Adrenal gland (tissue), 12 donors: ENCODE measurements around the gene DLEC1. TPM values are rescaled to one million over a fixed set of nuclear protein-coding genes. Genes with fewer than 3 reads are reported as not detected.

ENCODE experiments used
- DNase-seq, 7 donors: peaks; one replicate each; pipeline ENCODE4 v3.0.0-alpha.2; 2019 to 2020
- H3K27ac ChIP-seq, 5 donors: fragments of 200-600 bp; sonication (generic) in 4 of 5; 1 replicate in 3 of 5; 2 replicates in 2 of 5; pipeline versions ENCODE4 v1.5.1 to v1.8.0; 2016 to 2020; ENCODE audit warnings: mild to moderate bottlenecking in 1 of 5
- H3K27me3 ChIP-seq: fragments of 200-600 bp; 2 replicates; pipeline ENCODE4 v1.8.0; 2021
- H3K36me3 ChIP-seq, 2 donors: fragments of 200-600 bp; replicated peaks in 1 of 2; 1 replicate in 1 of 2; 2 replicates in 1 of 2; pipeline versions ENCODE4 v1.5.1 to v1.8.0; 2018 to 2022
- H3K4me1 ChIP-seq, 2 donors: fragments of 200-600 bp; replicated peaks in 1 of 2; 1 replicate in 1 of 2; 2 replicates in 1 of 2; pipeline versions ENCODE4 v1.5.1 to v1.8.0; 2018 to 2021
- H3K4me3 ChIP-seq, 4 donors: fragments of 200-600 bp; sonication (generic) in 3 of 4; one replicate each; pipeline ENCODE4 v1.5.1; 2016 to 2018
- H3K9me3 ChIP-seq, 3 donors: fragments of 200-600 bp; sonication (generic) in 1 of 3; replicated peaks in 1 of 3; 1 replicate in 2 of 3; 2 replicates in 1 of 3; pipeline versions ENCODE4 v1.5.1 to v1.8.0; 2016 to 2021
- POLR2A ChIP-seq, 2 donors: fragments of 450-650 bp; IDR thresholded peaks; one replicate each; pipeline ENCODE4 v1.6.1; 2017; ENCODE audit warnings: antibody characterized with exemption in 2 of 2, mild to moderate bottlenecking in 2 of 2, moderate library complexity in 1 of 2
- WGBS, 4 donors: extraction: QIAGEN DNeasy Blood & Tissue Kit in 2 of 4; methylation state at CpG; one replicate each; pipeline versions ENCODE4 v1.1.5 to v1.1.7; 2013 to 2017; 5-methylcytosine and 5-hydroxymethylcytosine counted together
- intact Hi-C, 2 donors: fragments of 100-400 bp; cut with DNase I; formaldehyde crosslinking; loops; one replicate each; pipeline versions ENCODE4 v1.14.1 to v1.15.0; 2022 to 2023
- polyA plus RNA-seq, 3 donors: library from polyadenylated mRNA; stranded (reverse); fragments of 200-250 nt in 2 of 3; fragments of 350-450 nt in 1 of 3; fragmentation: Illumina TruSeq in 1 of 3; extraction: RNeasy Lipid Tissue Mini Kit (QIAGEN cat#74804) in 1 of 3; gene quantifications; one replicate each; pipeline ENCODE4 v1.2.3, GENCODE V29; 2013 to 2014
- total RNA-seq, 9 donors: library from RNA; depleted of rRNA in 4 of 9; stranded (reverse); fragments of >200 nt in 4 of 9; fragments of 120-200 nt in 1 of 9; fragmentation: NEBNext Ultra II Directional in 1 of 9; extraction: Animal tissue kit (Norgen Biotek cat#: 25700) in 1 of 9; gene quantifications; one replicate each; pipeline versions ENCODE4 v1.1.0 to v1.2.4, GENCODE V29; 2013 to 2023
- TF ChIP-seq, protein P1 (sequence below), 6 experiments: fragments of 450-650 bp in 4 of 6; fragments of 200-600 bp in 2 of 6; sonication (generic) in 1 of 6; IDR thresholded peaks; 1 replicate in 5 of 6; 2 replicates in 1 of 6; pipeline versions ENCODE4 v1.5.1 to v1.8.0; 2016 to 2021; ENCODE audit warnings: antibody characterized with exemption in 6 of 6, mild to moderate bottlenecking in 2 of 6, moderate library complexity in 1 of 6
- donor health status: healthy with polysubstance abuse.
- donor health status: Bipolar disorder and iron deficiency.
- donor health status: DM: yes; HTN: yes; CAD: no.
- donor health status: DM: no; HTN: no; CAD: no.
- donor health status: DM: no; HTN: no; CAD: no.
- donor health status: DM: yes; HTN: yes; CAD: no.

The DLEC1 gene
- total and polyA plus RNA-seq, 12 donors = 0.18 to 2.0 (median 1.1) TPM

DNA sequence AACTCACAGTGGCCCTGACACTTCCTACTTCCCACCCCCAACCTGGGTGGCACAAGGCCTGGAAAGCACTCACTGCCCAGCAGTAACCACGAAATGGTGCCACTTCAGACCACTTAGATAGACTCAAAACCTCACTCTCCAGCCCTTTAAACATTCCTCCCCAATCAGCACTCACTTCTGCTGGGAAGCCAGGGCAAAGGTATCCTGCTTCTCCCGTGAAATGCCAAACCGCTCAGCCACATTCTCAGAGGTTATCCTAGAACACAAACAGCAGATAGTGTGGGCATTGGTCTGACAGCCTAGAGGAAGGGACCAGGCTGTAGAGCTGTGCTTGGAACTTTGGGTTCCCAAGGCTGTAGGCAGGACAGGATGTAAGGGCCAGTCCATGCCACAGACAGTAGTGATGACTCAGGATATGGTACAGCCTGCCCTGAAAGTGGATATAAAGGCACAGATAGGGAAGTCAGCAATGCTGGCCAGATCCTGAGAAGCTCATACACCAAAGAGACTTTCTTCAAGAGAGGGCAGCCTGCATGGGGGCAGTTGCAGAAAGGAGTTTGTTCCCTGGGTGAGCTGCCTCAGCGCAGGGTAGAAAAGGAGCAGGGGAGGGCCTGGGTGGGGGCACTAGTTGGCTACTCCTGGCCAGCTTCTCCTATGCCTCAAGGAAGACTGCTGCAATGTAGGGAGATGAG is 88.7 kb downstream of the DLEC1 start:
- 91 to 100% (median 96%) methylated on average over 3 to 4 of the region's 4 CpGs for WGBS, 4 donors
- peak overlapping the region in 1 of 5 donors; percentile 23 for H3K27ac ChIP-seq
- intact Hi-C loops = loop anchor here in 1 of 2 donors (10.0 kb wide), 1 partner anchor 117 kb away; no protein-coding TSS in a partner anchor
- no peak overlapping the region for H3K4me3 ChIP-seq
- no peaks in the 10 kb centered on the region for H3K9me3 ChIP-seq
- H3K36me3 ChIP-seq = peaks cover 0 to 100% of the 10 kb centered on the region in 2 donors
- no peaks in the 10 kb centered on the region for H3K27me3 ChIP-seq
- peak in 1 of 7 donors; percentile 19 for DNase-seq
- no peak for TF ChIP-seq POLR2A (IDR thresholded peaks at IDR 0.05)
- TF ChIP-seq, protein P1, sequence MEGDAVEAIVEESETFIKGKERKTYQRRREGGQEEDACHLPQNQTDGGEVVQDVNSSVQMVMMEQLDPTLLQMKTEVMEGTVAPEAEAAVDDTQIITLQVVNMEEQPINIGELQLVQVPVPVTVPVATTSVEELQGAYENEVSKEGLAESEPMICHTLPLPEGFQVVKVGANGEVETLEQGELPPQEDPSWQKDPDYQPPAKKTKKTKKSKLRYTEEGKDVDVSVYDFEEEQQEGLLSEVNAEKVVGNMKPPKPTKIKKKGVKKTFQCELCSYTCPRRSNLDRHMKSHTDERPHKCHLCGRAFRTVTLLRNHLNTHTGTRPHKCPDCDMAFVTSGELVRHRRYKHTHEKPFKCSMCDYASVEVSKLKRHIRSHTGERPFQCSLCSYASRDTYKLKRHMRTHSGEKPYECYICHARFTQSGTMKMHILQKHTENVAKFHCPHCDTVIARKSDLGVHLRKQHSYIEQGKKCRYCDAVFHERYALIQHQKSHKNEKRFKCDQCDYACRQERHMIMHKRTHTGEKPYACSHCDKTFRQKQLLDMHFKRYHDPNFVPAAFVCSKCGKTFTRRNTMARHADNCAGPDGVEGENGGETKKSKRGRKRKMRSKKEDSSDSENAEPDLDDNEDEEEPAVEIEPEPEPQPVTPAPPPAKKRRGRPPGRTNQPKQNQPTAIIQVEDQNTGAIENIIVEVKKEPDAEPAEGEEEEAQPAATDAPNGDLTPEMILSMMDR (IDR thresholded peaks at IDR 0.05) = no peak
- H3K4me1 ChIP-seq = peaks cover 4 to 9% of the 10 kb centered on the region in 2 donors

DNA sequence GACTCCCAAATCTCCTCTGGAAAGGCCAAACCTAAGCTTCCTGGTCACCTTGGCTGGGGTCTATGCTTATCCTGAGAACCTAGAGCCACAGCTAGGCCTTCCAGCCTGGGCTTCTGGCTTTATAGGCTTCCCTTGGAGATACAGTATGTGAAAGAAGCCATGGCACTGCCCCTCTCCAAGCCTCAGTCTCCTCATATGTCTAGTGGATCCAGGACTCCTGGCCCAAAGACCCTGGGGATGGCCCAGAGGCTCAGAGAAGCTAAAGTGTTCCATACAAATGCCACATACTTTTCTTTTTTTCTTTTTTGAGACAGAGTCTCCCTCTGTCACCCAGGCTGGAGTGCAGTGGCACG is 89.3 kb downstream of the DLEC1 start:
- peak in 1 of 7 donors; percentile 4 for DNase-seq
- Histone ChIP-seq H3K36me3 (peaks cover 0 to 100% of the 10 kb centered on the region in 2 donors), H3K9me3 (no peaks in the 10 kb centered on the region), H3K27ac (no peak overlapping the region), H3K27me3 (no peaks in the 10 kb centered on the region), H3K4me1 (peaks cover 4 to 11% of the 10 kb centered on the region in 2 donors), H3K4me3 (no peak overlapping the region)
- no peak for TF ChIP-seq POLR2A (IDR thresholded peaks at IDR 0.05)
- TF ChIP-seq, protein P1 (IDR thresholded peaks at IDR 0.05) = no peak
- intact Hi-C loops = loop anchor here in 1 of 2 donors (10.0 kb wide), 1 partner anchor 117 kb away; no protein-coding TSS in a partner anchor
- WGBS, 4 donors = 96 to 100% (median 100%) methylated on average over 1 of the region's 1 CpG

DNA sequence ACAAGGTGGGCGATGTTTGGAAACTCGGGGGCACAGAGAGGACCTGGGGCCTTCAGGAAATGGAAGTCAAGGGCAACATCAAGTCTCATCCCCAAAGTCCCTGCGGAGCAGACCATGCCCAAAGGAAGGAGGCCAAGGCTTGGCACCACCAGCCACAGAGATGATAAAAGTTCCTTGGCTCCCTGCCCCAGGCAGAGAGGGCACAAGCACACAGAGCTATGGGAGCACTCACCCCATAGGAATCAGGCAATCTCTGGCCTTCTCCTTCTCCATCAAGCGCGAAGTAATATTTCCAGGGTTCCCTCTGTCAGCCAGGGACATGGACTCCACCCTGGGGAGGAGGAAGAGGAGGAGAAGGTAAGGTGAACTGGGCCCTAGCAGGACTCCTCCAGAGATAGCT is 90.0 kb downstream of the DLEC1 start:
- peaks cover 0 to 100% of the 10 kb centered on the region in 2 donors for H3K36me3 ChIP-seq
- no peaks in the 10 kb centered on the region for H3K27me3 ChIP-seq
- intact Hi-C loops = loop anchor here in 1 of 2 donors (10.0 kb wide), 1 partner anchor 116 kb away; no protein-coding TSS in a partner anchor
- no peaks in the 10 kb centered on the region for H3K9me3 ChIP-seq
- H3K4me1 ChIP-seq = peaks cover 4 to 18% of the 10 kb centered on the region in 2 donors
- WGBS, 4 donors = 58 to 71% (median 65%) methylated on average over 2 to 5 of the region's 5 CpGs
- DNase-seq = peak in 6 of 7 donors; percentile 26 to 56 (median 48)
- H3K4me3 ChIP-seq = no peak overlapping the region
- TF ChIP-seq POLR2A (IDR thresholded peaks at IDR 0.05) = no peak
- TF ChIP-seq, protein P1 (IDR thresholded peaks at IDR 0.05) = no peak
- H3K27ac ChIP-seq = peak overlapping the region in 1 of 5 donors; percentile 16

DNA sequence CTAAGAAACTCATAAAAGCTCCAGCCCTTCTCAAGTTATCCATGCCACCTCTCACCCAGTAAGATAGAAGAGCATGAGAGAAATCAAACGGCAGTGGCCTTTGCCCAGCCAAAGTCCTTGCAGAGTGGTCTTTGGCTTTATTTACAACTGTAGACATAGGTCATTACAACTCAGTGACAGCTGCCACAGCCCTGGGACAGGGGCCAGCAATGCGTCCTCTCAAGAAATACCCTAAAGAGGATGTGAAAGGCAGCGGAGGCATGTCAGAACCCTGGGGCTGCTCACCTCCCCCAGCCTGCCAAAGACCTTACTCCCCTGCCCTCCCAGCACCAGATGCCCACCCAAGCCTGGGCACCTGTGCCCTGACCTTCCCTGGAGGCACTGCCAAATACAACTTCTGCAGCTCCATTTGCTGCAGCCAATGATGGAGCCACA is 91.6 kb downstream of the DLEC1 start:
- TF ChIP-seq, protein P1 (IDR thresholded peaks at IDR 0.05) = no peak
- no peak for TF ChIP-seq POLR2A (IDR thresholded peaks at IDR 0.05)
- Histone ChIP-seq H3K9me3 (no peaks in the 10 kb centered on the region), H3K4me3 (no peak overlapping the region), H3K36me3 (peaks cover 0 to 92% of the 10 kb centered on the region in 2 donors), H3K27ac (no peak overlapping the region), H3K27me3 (no peaks in the 10 kb centered on the region), H3K4me1 (peaks cover 10 to 29% of the 10 kb centered on the region in 2 donors)
- peak in 1 of 7 donors; percentile 39 for DNase-seq
- intact Hi-C loops = no loop called here
- 67 to 83% (median 75%) methylated on average over 1 to 3 of the region's 3 CpGs for WGBS, 4 donors
